HG02938 (cell line): ENCODE data around the gene G6PC1.

ENCODE experiments used
- ATAC-seq: cut with Tn5 transposase; IDR thresholded peaks from one replicate; pipeline ENCODE4 v1.9.1; 2021; ENCODE audit warnings: mild to moderate bottlenecking, moderate library complexity; ENCODE audit not compliant: unreplicated experiment

Gene G6PC1

DNA sequence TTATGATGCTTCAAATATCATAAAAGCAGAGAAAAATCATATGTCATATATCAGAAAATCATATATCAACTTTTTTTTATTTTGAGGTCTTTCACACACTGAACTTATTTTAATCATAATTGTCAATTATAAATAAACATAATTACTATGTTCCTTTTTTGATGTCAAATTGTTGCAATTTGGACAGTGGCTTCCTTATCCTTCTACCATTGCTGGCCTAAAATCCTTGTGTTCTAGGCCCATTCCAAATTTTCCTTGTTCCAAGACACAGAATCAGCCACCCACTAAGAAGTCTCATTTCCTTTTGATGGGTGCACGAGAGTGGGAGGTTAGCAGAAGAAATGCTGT lies 28.9 kb downstream of the G6PC1 start:
- no peak for ATAC-seq

DNA sequence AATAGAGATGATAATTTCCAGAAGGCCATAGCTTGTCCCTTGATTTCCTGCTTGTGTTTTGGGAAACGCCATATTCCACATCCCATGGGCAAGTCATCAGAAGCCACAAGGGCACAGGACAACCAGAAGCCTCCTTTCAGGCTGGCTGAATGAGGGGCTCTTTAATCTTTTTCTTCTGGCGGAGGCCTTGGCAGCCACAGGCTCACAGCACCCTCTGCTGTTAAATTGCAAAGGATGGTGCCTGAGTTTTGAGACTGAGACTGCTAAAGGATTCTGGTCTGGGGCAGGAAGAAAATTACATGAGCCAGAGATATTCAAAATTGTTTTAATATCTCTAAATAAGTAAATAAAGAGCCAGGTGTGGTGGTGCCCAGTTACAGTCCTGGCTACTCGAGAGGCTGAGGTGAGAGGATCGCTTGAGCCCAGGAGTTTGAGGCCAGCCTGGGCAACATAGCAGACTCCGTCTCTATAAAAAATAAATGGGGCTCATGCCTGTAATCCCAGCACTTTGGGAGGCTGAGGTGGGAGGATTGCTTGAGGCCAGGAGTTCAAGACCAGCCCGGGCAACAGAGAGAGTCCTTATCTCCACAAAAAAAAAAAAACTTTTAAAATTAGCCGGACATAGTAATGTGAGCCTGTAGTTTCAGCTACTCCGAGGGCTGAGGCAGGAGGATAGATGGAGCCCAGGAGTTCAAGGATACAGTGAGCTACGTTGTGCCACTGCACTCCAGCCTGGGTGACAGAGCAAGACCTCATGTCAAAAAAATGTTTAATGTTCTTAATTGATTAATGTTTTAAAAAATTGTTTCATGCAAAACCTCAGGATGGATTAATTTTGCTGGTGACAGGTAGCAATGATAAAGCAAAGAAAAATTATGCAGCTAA lies 37.4 kb downstream of the G6PC1 start:
- no peak for ATAC-seq

DNA sequence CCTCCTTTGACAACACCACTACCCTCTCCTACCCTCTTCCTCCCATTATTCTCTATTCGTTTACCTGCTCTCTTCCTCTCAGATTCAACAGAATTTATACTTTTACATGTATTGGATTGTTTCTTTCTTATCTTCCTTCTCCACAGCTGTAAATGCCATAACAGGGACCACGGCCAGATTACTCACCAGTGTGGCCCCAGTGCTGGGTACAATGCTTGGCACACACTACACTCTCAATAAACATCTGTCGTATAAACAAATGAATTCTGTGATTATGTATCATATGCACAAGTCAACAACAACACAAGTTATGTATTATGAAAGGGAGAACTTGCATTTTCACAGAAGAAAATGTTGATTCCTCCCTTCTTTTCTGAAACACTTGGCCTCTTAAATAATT lies 43.6 kb downstream of the G6PC1 start:
- ATAC-seq: no peak

DNA sequence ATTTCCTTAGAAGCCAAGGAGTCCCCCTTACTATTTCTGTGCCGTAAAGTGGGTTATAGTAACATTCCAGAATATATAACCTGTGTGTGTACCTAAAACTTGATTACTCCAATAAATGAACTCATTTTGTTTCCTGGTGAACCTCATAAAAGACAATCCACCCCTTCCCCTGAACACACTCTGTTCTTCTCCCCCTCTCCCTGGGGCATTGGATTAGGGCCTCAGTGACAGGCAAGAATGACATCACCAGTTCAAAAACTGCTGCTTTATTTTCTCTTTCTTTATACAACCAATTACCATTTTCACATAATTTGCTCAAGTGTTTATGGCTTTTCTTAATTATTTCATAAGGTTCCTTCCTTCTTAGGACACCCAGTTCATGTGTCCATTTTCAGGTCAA lies 46.2 kb downstream of the G6PC1 start:
- ATAC-seq: no peak

DNA sequence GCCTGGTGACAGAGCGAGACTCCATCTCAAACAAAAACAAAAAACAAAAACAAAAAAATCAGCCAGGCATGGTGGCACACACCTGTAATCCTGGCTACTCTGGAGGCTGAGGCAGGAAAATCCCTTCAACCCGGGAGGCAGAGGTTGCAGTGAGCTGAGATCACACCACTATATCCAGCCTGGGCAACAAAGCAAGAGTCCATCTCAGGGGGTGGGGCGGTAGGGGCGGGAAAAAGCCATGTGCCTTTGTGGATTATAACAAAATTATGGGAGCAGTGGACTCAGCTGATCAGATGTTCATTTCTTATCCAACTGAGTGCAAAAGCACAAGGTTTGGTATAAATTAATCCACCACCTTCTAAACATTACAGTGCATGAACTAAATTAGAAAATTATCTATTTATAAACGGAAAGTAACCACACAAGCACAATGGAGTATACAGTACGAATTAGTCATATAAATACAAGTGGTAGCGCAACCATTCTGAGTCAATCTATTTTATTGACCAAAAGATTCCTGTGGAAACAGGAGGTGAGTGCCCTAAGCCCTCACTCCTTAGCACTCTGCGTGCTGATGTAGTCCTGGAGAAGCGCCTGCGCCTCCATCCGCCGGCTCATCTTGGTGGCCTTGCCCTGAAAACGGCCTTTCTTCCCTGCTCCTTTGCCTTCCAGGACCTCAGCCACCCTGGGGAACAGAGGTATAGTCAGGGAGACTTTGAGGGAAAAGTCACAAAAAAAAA lies 49.6 kb downstream of the G6PC1 start:
- ATAC-seq: no peak
